Testis (tissue), 3 donors: ENCODE measurements around the gene TMIE. TPM values are rescaled to one million over a fixed set of nuclear protein-coding genes. Genes with fewer than 3 reads are reported as not detected.

Experiments used
- DNase-seq: peaks from one replicate; pipeline ENCODE4 v3.0.0-alpha.2; 2019
- H3K27ac ChIP-seq, 2 donors: fragments of 200-600 bp; sonication (generic); one replicate each; pipeline ENCODE4 v1.5.1; 2019
- H3K27me3 ChIP-seq: fragments of 200-600 bp; sonication (generic); one replicate; pipeline ENCODE4 v1.5.1; 2019
- H3K36me3 ChIP-seq: fragments of 200-600 bp; sonication (generic); one replicate; pipeline ENCODE4 v1.5.1; 2017; ENCODE audit warnings: low read depth; ENCODE audit errors: missing control alignments
- H3K4me1 ChIP-seq: fragments of 200-600 bp; sonication (generic); one replicate; pipeline ENCODE4 v1.5.1; 2019
- H3K4me3 ChIP-seq, 2 donors: fragments of 200-600 bp; sonication (generic); one replicate each; pipeline ENCODE4 v1.5.1; 2017 to 2019
- H3K9me3 ChIP-seq: fragments of 200-600 bp; sonication (generic); one replicate; pipeline ENCODE4 v1.5.1; 2017
- POLR2A ChIP-seq: fragments of 450-650 bp; IDR thresholded peaks from one replicate; pipeline ENCODE4 v1.6.1; 2017; ENCODE audit warnings: antibody characterized with exemption, mild to moderate bottlenecking, moderate library complexity
- WGBS, 2 donors: methylation state at CpG; one replicate each; pipeline ENCODE4 v1.1.5; 2018; 5-methylcytosine and 5-hydroxymethylcytosine counted together
- intact Hi-C: fragments of 100-400 bp; cut with DNase I; formaldehyde crosslinking; loops from one replicate; pipeline ENCODE4 v1.15.1; 2023; ENCODE audit warnings: low total_unique reads
- polyA plus RNA-seq: library from polyadenylated mRNA; stranded (reverse); fragments of 350-450 nt; fragmentation: Illumina TruSeq; extraction: RNeasy Lipid Tissue Mini Kit (QIAGEN cat#74804); gene quantifications from one replicate; pipeline ENCODE4 v1.2.3, GENCODE V29; 2014; ENCODE audit warnings: low read depth, low replicate concordance; ENCODE audit not compliant: insufficient read depth
- total RNA-seq, 2 donors: library from RNA; depleted of rRNA; stranded (reverse); fragments of >200 nt; gene quantifications; one replicate each; pipeline ENCODE4 v1.2.3, GENCODE V29; 2016
- TF ChIP-seq, protein P1 (sequence below), 3 experiments: fragments of 450-650 bp in 2 of 3; fragments of 200-600 bp in 1 of 3; sonication (generic) in 1 of 3; IDR thresholded peaks; one replicate each; pipeline ENCODE4 v1.5.1; 2016 to 2019; ENCODE audit warnings: antibody characterized with exemption in 3 of 3, mild to moderate bottlenecking in 2 of 3, moderate library complexity in 1 of 3

TMIE gene
- total and polyA plus RNA-seq, 3 donors from 2014 or later, result 1.5 to 2.3 (median 1.8) TPM

DNA sequence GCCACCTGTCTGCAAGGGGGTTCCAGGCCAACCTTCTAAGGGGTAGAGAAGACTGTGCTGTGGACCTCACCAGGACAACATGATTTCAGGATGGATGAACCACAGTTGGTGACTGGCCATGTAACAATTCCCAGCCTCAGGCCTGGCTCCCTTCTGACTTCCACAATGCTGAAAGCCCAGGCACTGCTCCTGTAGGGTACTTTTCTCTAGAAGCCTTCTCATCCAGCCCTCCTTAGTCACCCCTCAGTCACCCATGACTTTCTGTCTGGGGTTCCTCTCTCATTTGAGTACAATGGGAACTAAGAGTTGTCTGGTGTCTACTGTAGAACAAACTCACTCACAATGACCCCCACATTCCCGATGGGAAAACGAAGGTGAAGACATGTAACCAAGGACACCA is 16.3 kb upstream of the TMIE start:
- DNase-seq, result no peak
- Histone ChIP-seq H3K4me1 (no peaks in the 10 kb centered on the region), H3K9me3 (no peaks in the 10 kb centered on the region), H3K27me3 (no peaks in the 10 kb centered on the region), H3K4me3 (no peak overlapping the region), H3K27ac (no peak overlapping the region), H3K36me3 (no peaks in the 10 kb centered on the region)
- no peak for TF ChIP-seq POLR2A
- TF ChIP-seq, protein P1, sequence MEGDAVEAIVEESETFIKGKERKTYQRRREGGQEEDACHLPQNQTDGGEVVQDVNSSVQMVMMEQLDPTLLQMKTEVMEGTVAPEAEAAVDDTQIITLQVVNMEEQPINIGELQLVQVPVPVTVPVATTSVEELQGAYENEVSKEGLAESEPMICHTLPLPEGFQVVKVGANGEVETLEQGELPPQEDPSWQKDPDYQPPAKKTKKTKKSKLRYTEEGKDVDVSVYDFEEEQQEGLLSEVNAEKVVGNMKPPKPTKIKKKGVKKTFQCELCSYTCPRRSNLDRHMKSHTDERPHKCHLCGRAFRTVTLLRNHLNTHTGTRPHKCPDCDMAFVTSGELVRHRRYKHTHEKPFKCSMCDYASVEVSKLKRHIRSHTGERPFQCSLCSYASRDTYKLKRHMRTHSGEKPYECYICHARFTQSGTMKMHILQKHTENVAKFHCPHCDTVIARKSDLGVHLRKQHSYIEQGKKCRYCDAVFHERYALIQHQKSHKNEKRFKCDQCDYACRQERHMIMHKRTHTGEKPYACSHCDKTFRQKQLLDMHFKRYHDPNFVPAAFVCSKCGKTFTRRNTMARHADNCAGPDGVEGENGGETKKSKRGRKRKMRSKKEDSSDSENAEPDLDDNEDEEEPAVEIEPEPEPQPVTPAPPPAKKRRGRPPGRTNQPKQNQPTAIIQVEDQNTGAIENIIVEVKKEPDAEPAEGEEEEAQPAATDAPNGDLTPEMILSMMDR (IDR thresholded peaks at IDR 0.05), result no peak
- intact Hi-C loops, result no loop called here
- 70 to 92% methylated on average over 2 of the region's 2 CpGs for WGBS, 2 donors

DNA sequence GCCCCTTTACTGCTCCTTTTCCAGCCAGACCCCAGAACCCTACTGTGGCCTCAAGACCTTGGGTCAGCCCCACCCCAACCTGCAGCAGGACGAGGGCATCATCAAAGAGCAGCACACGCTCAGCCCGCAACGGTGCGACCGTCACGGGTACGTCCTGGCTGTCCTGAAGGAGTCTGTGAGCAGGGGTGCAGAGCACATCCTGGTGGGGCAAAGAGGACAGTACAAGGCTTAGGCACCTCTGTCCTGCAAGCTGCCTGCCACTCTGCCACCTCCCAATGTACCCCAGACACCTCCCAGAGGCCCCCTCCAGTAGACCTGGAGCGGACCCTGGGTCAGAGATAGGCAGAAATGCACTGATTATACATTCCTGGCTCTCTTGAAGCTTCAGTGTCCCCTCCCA is 15.7 kb upstream of the TMIE start:
- Histone ChIP-seq H3K27me3 (no peaks in the 10 kb centered on the region), H3K9me3 (no peaks in the 10 kb centered on the region), H3K4me3 (no peak overlapping the region), H3K36me3 (no peaks in the 10 kb centered on the region), H3K27ac (no peak overlapping the region), H3K4me1 (no peaks in the 10 kb centered on the region)
- DNase-seq, result no peak
- intact Hi-C loops, result no loop called here
- 70 to 90% methylated on average over 1 to 9 of the region's 9 CpGs for WGBS, 2 donors
- TF ChIP-seq, protein P1 (IDR thresholded peaks at IDR 0.05), result no peak
- TF ChIP-seq POLR2A, result no peak

DNA sequence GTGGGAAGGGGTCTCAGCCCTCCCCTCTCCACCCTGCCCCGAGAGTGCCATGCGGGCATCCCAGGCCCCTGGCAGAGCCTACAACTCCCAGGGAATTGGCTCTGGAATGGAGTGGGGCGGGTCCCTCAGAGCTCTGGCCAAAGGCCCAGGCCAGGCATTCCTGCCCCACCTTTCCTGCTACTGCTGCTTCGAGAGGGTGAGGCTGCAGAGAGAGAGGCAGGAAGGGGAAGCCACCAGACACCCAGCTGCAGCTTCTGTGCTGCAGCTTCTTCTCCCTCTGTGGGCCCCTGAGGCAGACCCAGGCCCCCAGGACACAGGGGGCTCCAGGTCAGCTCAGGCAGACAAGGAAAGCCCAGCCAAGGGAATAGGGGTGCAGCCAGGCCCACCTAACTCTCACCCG is 10.4 kb upstream of the TMIE start:
- DNase-seq, result no peak
- Histone ChIP-seq H3K27me3 (no peaks in the 10 kb centered on the region), H3K4me1 (peaks cover 27% of the 10 kb centered on the region), H3K27ac (no peak overlapping the region), H3K9me3 (no peaks in the 10 kb centered on the region), H3K4me3 (no peak overlapping the region), H3K36me3 (no peaks in the 10 kb centered on the region)
- intact Hi-C loops, result no loop called here
- TF ChIP-seq, protein P1 (IDR thresholded peaks at IDR 0.05), result no peak
- no peak for TF ChIP-seq POLR2A
- WGBS, 2 donors, result 88 to 94% methylated on average over 4 to 5 of the region's 5 CpGs

DNA sequence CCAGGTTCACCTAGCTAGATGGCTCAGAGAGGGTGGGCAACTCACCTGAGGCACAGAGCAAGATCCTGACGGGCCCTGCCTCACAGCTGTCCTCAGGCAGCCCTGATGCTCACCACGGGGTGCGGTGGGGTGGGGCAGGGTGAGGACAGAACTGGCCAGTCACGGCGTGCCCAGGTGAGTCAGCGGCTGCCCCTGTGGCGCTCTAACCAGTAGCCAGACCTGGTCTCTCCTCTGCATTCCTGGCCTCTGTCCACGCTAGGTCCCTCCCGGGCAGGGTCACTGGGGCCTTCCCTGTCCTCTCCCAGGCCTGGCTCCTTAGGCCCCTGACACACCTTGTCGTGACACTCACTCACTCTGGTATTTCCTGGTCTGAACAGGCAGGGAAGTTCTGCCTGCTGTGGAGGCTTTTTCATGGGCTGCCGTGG is 8.6 kb upstream of the TMIE start:
- WGBS, 2 donors, result 61 to 70% methylated on average over 5 to 11 of the region's 11 CpGs
- DNase-seq, result no peak
- intact Hi-C loops, result no loop called here
- H3K27me3 ChIP-seq, result no peaks in the 10 kb centered on the region
- no peak for TF ChIP-seq POLR2A
- TF ChIP-seq, protein P1 (IDR thresholded peaks at IDR 0.05), result no peak
- peak overlapping the region in 1 of 2 donors; percentile 68 for H3K4me3 ChIP-seq
- H3K27ac ChIP-seq, result no peak overlapping the region
- H3K4me1 ChIP-seq, result peaks cover 41% of the 10 kb centered on the region
- no peaks in the 10 kb centered on the region for H3K36me3 ChIP-seq
- H3K9me3 ChIP-seq, result no peaks in the 10 kb centered on the region

DNA sequence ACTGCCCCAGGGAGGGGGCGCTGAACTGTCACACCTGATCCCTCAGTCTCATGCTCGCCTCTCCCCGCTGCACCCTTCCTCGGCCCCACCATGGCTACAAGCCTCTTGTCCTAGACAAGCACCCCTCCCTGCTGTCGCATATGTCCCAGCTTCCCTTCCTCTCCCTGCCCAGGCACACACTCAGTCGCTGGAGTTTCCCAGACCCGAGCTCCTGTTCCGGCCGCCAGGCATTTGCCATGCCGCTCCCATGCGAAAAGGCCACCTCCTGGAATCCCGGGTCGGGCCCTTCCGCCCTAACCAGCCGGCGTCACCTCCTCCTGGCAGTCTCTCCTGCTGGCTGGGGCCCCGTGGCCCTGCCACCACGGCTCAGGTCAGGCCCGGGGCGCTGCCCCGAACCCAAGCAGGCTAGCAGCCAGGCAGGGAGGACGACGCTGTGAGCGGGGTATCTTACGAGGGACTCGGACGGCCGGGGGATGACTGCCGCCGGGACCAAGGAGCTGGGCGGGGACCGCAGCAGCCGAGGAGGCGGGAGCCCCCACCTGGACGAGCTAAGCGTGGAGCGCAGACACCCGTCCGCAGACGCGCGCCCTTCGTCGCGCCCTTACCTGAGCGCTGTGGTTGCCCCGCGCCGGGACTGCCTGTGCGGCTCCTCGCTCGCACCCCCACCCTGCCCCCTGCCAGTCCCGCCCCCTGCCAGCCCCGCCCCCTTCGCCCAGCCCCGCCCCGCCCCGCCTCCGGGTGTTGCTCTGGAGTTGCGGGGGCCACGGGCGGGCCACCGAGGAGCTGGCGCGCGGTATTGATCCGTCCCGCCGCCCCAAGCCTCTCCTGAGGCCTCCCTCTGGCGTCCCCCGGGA is 7.9 kb upstream of the TMIE start, which contains the start of gene ALS2CL:
TSS of gene ALS2CL (minus strand) at position 642 of the 854 bp plus-strand sequence. CDS start 4,239 bp downstream, outside the sequence.
- intact Hi-C loops, result no loop called here
- peak; percentile 58 for DNase-seq
- peak within 1 kb of the TSS; percentile 61 to 68 for H3K4me3 ChIP-seq
- H3K4me1 ChIP-seq, result peaks cover 41% of the 10 kb centered on the region
- H3K36me3 ChIP-seq, result no peaks in the 10 kb centered on the region
- TF ChIP-seq, protein P1 (IDR thresholded peaks at IDR 0.05), result no peak
- no peak for TF ChIP-seq POLR2A
- H3K27me3 ChIP-seq, result no peaks in the 10 kb centered on the region
- WGBS, 2 donors, result 3% methylated on average over 13 to 45 of the region's 71 CpGs
- H3K27ac ChIP-seq, result peak within 1 kb of the TSS; percentile 42 to 71
- H3K9me3 ChIP-seq, result no peaks in the 10 kb centered on the region
